ENCODE measurements around the gene PLEKHH1.

Gene PLEKHH1

DNA sequence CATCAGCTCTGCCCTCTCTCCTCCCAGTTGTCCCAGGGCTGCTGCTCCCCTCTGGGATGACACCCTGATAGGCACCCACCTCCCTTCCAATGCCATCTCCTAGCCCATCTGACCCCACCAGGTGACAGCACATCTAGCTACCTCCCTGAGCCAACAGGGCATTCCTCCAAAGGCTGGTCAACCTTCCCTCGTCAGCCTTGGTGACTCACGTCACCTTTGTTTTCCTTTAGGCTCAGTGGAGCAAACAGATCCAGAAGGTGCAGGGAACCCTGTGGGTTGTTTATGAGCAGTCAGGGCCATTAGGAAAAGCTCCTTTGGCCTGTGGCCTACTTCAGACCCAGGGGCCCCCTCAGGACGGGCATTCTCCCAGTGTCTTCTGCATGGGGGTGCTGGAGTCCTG lies 34.6 kb downstream of the PLEKHH1 start:
- no peak for DNase-seq (ENCODE audit: low read depth)

GRCh38 chr14:67569011-67569650 lies 36.0 kb downstream of the PLEKHH1 start:
- no peak for DNase-seq (ENCODE audit: low read depth)

DNA sequence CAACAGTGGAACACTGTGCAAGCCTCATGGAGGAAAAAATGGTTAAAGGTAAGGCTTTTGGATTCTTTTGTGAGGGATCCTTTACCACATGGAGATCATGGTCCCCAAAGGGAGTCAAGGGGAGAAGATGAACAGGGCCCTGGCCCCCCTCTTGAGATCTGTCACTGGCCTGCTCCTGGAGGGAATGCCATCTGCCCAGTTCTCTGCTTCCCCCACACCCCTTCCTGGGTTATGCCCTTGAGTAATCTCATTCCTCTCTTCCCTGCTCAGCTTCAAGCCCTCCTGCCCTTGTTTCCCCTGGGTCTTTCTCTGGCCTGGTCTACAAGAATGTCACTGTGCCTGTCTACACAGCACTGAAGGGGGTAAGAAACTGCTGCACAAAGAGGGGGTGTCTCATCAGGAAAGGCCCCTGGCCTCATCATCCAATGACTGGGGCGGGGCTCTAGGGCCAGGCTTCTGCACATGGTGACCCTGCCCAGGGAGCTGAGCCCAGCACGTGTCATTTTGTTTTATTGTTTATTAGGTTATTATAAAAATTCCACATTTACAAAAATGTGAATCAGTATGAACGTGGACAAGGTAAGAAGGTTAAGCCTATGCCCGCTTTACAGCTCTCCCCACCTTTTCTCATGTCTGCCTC lies 36.7 kb downstream of the PLEKHH1 start:
- no peak for DNase-seq (ENCODE audit: low read depth)

GRCh38 chr14:67570453-67570852 lies 37.4 kb downstream of the PLEKHH1 start:
- DNase-seq (ENCODE audit: low read depth), result no peak

- peak; percentile 44 for DNase-seq (ENCODE audit: low read depth)
These were observed 38.3 kb downstream of the PLEKHH1 start for GRCh38 chr14:67571275-67571990.

DNA sequence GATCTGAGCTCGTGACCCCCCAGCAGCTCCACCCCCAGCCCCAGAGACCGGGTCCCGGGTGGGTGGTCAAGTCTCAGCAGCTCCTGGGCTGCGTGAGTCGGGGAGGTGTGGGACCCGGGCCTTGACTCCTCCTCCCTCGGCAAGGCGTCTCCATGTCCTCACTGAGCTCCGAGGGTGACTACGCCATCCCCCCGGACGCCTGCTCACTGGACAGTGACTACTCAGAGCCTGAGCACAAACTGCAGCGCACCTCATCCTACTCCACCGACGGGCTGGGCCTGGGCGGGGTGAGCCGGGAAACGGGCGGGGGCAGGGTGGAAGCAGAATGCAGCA lies 38.9 kb downstream of the PLEKHH1 start:
- DNase-seq (ENCODE audit: low read depth), result no peak

DNA sequence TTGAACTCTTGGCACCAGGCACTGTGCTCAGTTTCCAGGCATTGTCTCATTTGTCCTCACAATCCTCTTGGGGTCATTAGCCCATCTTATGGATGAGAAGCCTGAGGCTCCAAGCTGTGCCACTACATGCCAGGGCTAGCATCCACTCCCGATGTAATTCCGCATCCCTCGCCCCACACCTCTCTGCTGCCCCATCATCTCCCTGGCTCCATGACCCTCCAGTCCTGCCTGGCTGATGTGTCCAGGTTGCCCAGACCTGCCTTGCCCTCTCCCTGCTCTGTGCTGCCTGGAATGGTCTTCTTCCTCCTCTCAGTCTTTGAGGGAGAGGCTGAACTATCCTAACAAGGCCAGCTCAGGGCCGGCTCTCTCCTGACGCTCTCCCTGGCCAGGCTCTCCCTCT lies 39.5 kb downstream of the PLEKHH1 start:
- no peak for DNase-seq (ENCODE audit: low read depth)

GRCh38 chr14:67573228-67574010 lies 40.3 kb downstream of the PLEKHH1 start:
- no peak for DNase-seq (ENCODE audit: low read depth)

- no peak for DNase-seq (ENCODE audit: low read depth)
These were observed 41.1 kb downstream of the PLEKHH1 start for GRCh38 chr14:67574156-67574555.

- DNase-seq (ENCODE audit: low read depth), result no peak
These were observed 41.7 kb downstream of the PLEKHH1 start for GRCh38 chr14:67574806-67575205.

DNA sequence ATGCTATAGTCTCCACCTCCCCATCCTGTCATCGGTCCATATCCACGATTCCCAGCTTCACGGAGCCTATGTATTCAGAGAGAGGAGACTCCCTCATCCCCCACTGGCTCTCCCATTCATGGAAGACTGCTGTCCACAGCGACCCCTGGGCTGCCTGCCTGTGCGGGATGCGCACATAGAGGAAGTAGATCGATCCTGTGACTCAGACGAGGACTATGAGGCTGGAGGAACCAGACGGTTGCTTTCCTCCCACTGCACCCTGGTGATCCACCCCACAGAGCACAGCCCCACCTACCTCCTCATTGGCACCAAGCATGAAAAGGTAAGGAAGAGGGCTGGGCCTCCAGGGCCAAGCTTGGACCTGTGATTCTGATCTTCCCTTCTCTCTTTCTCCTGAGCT lies 42.6 kb downstream of the PLEKHH1 start:
- DNase-seq (ENCODE audit: low read depth), result no peak

- DNase-seq (ENCODE audit: low read depth), result no peak
These were observed 43.3 kb downstream of the PLEKHH1 start for GRCh38 chr14:67576216-67576955.

- no peak for DNase-seq (ENCODE audit: low read depth)
These were observed 44.2 kb downstream of the PLEKHH1 start for GRCh38 chr14:67577181-67577808.

GRCh38 chr14:67577909-67578749 lies 45.0 kb downstream of the PLEKHH1 start:
- DNase-seq (ENCODE audit: low read depth), result no peak

DNA sequence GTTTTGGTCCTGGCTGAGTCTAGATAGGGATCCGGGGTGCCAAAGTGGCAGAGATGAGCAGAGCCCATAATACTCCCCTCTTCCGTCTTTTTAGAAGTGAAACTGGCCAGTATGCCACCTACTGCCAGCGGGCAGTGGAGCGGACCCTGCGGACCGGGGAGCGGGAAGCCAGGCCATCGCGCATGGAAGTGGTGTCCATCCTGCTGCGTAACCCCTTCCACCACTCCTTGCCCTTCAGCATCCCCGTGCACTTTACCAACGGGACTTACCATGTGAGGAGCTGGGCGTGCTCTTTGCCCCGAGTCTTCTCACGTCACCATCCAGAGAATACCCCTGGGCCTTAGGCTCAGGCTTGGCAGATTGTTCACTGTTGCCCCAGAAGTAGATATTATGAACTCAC lies 46.0 kb downstream of the PLEKHH1 start:
- DNase-seq (ENCODE audit: low read depth), result no peak

GRCh38 chr14:67579636-67580035 lies 46.5 kb downstream of the PLEKHH1 start:
- DNase-seq (ENCODE audit: low read depth), result no peak

DNA sequence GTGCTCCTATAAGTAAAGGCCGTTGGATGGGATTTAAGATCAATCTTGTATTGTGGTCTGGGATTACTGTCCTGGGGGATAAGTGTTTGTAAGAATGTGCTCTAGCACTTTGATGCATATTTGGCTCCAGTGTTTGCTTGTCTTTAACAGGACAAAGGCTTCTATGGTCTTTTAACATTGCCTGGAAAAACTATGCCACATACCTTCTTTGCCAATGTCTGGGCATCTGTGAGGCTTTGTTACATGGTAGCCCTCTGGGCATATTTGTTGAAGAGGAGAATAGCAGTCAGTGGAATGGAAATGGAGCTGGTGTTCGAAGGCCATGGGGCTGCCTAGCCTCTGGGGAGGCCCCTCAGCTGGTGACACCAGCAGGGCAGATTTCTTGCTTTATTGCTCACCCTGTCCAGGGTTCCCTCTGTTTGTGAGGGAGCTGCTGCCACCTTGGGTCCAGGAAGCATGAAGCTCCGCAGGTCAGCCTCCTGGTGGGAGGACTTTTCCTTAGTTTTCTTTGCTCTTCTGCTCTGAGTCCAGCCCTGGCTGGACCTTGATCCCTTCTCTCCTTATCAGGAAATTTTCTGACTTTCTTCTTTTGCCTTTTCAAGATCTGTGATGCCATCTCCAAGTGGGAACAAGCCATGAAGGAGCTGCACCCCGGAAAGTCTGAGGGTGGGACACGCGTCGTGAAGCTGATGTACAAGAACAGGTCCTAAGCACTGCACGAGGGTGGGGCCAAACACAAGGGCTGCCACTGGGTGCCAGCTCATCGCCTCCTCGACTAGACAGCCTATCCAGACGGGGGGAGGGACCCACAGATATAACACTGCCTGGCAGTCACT lies 47.5 kb downstream of the PLEKHH1 start:
- no peak for DNase-seq (ENCODE audit: low read depth)

- no peak for DNase-seq (ENCODE audit: low read depth)
These were observed 48.6 kb downstream of the PLEKHH1 start for GRCh38 chr14:67581643-67582042.

DNA sequence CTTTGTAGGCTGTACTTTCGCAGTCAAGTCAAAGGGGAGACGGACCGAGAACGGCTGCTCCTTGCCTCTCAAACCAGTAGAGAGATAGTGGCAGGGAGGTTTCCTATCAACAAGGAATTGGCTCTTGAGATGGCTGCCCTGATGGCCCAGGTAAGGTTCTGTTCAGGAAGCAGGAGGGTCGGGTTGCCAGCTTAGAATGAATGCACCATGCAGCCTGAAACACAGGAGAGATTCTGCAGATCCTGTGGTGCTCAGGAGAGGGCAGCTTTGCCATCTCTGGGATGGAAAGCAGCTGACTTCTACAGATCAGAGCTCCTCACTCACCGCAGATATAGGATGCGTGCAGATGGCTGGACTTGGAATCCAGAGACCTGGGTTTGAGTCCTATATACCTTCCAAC lies 49.0 kb downstream of the PLEKHH1 start:
- DNase-seq (ENCODE audit: low read depth), result no peak
